ENCODE results near the gene HNRNPF.
"Not testable (repeated sequence)": the region's sequence is repeated elsewhere in the genome, so short reads cannot be mapped to it uniquely, and the experiment has no call there.

HNRNPF gene

DNA sequence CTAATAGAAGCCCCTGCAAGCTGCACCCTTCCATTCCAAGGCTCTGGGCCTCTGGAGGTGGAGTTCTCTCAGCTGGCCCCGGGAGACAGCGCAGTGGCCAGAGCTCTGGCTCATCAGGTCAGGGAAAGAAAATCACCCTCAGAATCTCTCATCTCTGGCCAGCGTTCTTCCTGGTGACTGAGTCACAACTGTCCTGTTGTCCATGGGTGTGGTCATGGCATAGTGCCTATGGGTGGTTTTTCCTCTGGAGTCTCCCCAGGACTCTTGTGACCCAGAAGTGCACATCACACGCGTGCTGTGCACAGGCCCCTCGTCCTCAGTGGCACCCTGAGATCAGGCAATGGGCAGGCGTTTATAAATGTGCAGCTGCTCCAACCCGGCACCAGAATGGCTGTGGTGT, 64.9 kb downstream of the HNRNPF start:
- DNase-seq: no peak

DNA sequence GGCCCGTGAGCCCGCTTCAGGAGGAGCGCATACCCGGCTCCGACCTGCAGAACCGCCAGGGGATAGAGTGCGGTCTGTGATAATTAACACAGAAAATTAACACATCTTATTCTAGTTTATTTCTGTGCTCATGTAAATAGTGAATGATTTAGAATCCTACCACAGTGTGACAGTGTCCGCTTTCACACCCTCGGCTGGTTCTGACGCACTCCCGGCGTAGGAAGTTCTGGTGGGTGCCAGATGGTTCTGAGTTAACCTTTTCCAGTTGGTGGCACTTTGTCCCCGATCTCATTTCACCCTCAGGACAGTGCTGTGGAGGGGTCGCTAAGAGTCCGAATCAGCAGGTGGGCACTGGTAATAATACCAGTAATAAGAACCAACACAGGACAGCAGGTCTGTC, 65.9 kb downstream of the HNRNPF start:
- no peak for DNase-seq

GRCh38 chr10:43342279-43343125, 66.5 kb downstream of the HNRNPF start:
- no peak for DNase-seq

GRCh38 chr10:43341450-43341849, 67.5 kb downstream of the HNRNPF start:
- no peak for DNase-seq

GRCh38 chr10:43340619-43341018, 68.4 kb downstream of the HNRNPF start:
- DNase-seq: no peak

DNA sequence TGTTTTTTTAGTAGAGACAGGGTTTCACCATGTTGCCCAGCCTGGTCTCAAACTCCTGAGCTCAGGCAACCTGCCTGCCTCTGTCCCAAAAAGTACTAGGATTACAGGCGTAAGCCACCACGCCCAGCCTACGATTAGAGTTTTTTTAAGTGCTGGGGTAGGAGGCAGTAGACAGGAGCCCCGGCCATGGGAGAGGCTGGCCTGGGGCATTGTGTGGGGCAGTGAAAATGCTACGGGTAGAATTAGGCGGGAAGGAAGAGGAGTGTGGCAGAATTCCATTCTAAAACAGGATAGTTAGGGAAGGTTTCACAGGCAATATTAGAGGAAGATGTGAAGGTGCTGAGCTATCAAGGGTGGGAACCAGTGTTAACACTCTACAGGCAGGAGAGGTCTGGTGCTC, 68.9 kb downstream of the HNRNPF start:
- no peak for DNase-seq

DNA sequence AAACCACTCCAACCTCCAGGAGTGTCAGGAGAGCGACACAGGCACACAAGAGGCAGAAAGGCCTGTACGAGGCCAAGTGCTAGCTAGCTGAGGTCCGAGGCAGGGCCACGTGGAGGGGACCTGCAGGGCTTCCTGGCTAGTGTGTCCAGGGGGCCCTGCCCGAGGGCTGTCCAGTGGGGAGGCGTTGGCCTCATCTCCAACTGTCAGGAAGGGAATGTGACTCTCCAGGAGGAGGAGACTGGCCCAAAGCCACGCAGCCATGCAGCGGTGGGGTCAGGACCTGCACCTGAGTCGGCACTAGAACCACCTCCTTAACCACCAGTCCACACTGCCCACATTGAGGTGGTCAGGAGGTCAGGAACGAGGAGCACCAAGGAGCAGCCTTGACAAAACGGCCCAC, 69.8 kb downstream of the HNRNPF start:
- DNase-seq: no peak

DNA sequence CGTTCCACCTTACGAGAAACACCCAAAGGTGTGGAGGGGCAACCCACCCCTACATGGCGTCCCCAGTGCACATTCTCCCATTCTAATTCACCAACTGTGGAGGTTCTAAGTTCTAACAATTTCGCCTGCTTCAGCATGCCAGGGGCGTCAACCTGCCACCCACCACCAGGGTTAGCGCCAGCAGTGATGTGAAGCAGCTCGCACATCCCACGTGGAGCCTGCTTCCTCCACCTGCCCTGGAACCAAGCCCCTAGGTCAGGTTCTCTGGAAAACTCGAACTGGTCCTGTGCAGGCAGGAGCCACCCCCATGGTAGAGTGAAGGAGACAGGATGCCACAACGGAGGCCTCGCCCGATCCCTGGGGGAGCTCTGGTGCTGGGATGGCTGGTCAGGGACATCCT, 70.9 kb downstream of the HNRNPF start:
- no peak for DNase-seq

DNA sequence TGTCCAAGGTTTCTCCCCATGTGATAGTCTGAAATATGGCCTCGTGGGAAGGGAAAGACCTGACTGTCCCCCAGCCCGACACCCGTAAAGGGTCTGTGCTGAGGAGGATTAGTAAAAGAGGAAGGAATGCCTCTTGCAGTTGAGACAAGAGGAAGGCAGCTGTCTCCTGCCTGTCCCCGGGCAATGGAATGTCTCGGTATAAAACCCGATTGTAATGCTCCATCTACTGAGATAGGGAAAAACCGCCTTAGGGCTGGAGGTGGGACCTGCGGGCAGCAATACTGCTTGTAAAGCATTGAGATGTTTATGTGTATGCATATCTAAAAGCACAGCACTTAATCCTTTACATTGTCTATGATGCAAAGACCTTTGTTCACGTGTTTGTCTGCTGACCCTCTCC, 71.5 kb downstream of the HNRNPF start:
- DNase-seq: not testable (repeated sequence)

DNA sequence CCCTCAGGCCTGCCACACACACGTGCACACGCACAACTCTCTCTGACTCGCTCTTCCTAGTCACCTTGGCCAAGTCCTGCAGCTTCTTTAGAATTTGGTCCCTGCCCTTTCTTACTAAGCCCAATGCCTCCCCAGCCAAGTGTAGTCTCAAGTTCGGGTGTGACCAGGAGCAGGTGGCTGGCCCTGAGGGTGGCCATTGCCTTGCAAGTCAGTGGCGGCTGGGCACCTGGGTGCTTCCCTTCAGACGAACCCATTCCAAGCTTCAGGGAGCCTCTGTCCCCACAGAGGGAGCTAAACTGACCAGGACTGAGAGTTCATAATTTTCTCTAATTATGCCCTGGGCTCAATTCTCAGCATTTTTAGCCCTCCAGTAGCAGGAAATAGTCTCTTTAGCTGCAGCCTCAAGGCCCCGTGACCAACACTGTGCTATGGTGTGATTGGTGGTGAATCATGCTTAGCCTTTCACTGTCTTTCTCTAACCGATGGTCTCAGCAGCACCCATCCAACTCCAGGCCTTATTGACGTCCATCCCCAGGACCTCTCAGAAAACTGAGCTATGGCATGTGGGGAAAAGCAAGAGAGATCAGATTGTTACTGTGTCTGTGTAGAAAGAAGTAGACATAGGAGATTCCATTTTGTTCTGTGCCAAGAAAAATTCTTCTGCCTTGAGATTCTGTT, 72.2 kb downstream of the HNRNPF start:
- DNase-seq: no peak

DNA sequence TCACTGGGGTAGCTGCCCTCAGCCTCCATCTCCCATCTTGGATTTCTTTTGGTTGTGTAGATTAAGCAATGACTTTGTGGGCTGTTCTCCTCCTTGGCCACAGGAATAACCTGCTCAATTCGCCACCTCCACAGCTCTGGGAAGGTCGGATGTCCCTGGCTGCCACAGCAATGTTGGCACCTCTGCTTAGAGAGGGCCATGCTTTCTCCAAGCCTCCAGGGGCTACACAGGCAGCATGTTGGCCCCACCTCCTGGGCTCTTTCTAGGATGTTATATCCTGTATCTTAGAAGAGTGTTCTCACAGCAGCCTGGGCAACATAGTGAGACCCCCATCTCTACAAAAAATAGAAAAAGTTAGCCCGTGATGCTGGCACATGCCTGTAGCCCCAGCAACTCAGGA, 72.9 kb downstream of the HNRNPF start:
- no peak for DNase-seq
